Endothelial cell of umbilical vein (primary cell): ENCODE results near the gene FOXL3. TPM values are rescaled to one million over a fixed set of nuclear protein-coding genes. Genes with fewer than 3 reads are reported as not detected.

Experiments used
- BruUV-seq: library from RNA; stranded (reverse); fragments of 400-500 nt; replicated peaks from 2 replicates; lab custom pipeline; 2021; lab: Mats Ljungman, UMichigan
- CTCF ChIA-PET: fragments of 300-600, 350-600 bp; sonication (Branson Sonifier 250); formaldehyde crosslinking; loops from one replicate; lab custom pipeline; 2021; ENCODE audit warnings: antibody characterized with exemption, inconsistent platforms; lab: Charles Lee
- POLR2A ChIA-PET: fragments of 300-600, 350-600 bp; sonication (Branson Sonifier 250); formaldehyde crosslinking; loops from one replicate; lab custom pipeline; 2021; ENCODE audit warnings: antibody characterized with exemption, inconsistent platforms; lab: Charles Lee
- DNase-seq: peaks from one replicate; pipeline ENCODE4 v3.0.0-alpha.2; 2011; ENCODE audit warnings: low read depth, low spot score
- FAIRE-seq: peaks from 2 replicates; lab custom pipeline; 2011; peaks lifted over from hg19 to GRCh38; lab: Jason Lieb, UNC
- H2AFZ ChIP-seq: 2 replicates; pipeline ENCODE4 v1.6.0; 2012; ENCODE audit warnings: low read depth, low read length, control low read depth, inconsistent platforms
- H3K27ac ChIP-seq: 2 replicates; pipeline ENCODE4 v1.5.1; 2011; ENCODE audit warnings: low read depth, mild to moderate bottlenecking, control low read depth, low read length, moderate library complexity; ENCODE audit not compliant: insufficient read depth
- H3K27me3 ChIP-seq, 2 experiments: 2 replicates each; pipeline versions ENCODE4 v1.6.0 to v1.6.1; 2011; ENCODE audit warnings: low read length in 2 of 2, mixed read lengths in 1 of 2; ENCODE audit not compliant: control insufficient read depth in 2 of 2, insufficient read depth in 2 of 2
- H3K36me3 ChIP-seq, 2 experiments: 2 replicates in 1 of 2; 3 replicates in 1 of 2; pipeline ENCODE4 v1.5.1; 2011; ENCODE audit warnings: low read length in 2 of 2, mild to moderate bottlenecking in 1 of 2, moderate library complexity in 1 of 2; ENCODE audit not compliant: control insufficient read depth in 2 of 2, insufficient read depth in 2 of 2; ENCODE audit errors: extremely low read depth in 1 of 2
- H3K4me1 ChIP-seq: 3 replicates; pipeline ENCODE4 v1.5.1; 2011; ENCODE audit warnings: mild to moderate bottlenecking, low read length; ENCODE audit not compliant: control insufficient read depth, insufficient read depth; ENCODE audit errors: extremely low read depth
- H3K4me2 ChIP-seq: 2 replicates; pipeline ENCODE4 v1.6.1; 2011; ENCODE audit warnings: low read length, control low read depth, mixed read lengths; ENCODE audit not compliant: insufficient read depth
- H3K4me3 ChIP-seq, 3 experiments: fragments of 200-600 bp in 1 of 3; sonication (generic), shearing (Covaris generic) in 1 of 3; replicated peaks in 1 of 3; 2 replicates each; pipeline ENCODE4 v1.5.1; 2011 to 2016; ENCODE audit warnings: control low read depth in 3 of 3, low read length in 3 of 3, mild to moderate bottlenecking in 2 of 3, inconsistent platforms in 1 of 3, low read depth in 1 of 3, moderate library complexity in 1 of 3; ENCODE audit not compliant: insufficient read depth in 1 of 3
- H3K79me2 ChIP-seq: 2 replicates; pipeline ENCODE4 v1.6.0; 2012; ENCODE audit warnings: low read length, inconsistent platforms; ENCODE audit not compliant: control insufficient read depth, insufficient read depth
- H3K9ac ChIP-seq: replicated peaks from 2 replicates; pipeline ENCODE3; 2011; ENCODE audit warnings: low read length, control low read depth; ENCODE audit not compliant: insufficient read depth; ENCODE audit errors: extremely low read depth
- H3K9me1 ChIP-seq: replicated peaks from 3 replicates; pipeline ENCODE4 v1.6.0; 2011; ENCODE audit warnings: mild to moderate bottlenecking, low read length; ENCODE audit not compliant: control insufficient read depth, insufficient read depth; ENCODE audit errors: extremely low read depth
- H3K9me3 ChIP-seq: replicated peaks from 2 replicates; pipeline ENCODE4 v1.5.1; 2012; ENCODE audit warnings: low read length, inconsistent platforms; ENCODE audit not compliant: control insufficient read depth, insufficient read depth
- H4K20me1 ChIP-seq: replicated peaks from 2 replicates; pipeline ENCODE3; 2011; ENCODE audit warnings: mild to moderate bottlenecking, low read length; ENCODE audit not compliant: control insufficient read depth, insufficient read depth; ENCODE audit errors: extremely low read depth
- EZH2 ChIP-seq: IDR thresholded peaks from 2 replicates; pipeline ENCODE4 v1.6.1; 2012; ENCODE audit warnings: borderline replicate concordance, low read depth, mild to moderate bottlenecking, moderate library complexity, low read length, inconsistent platforms; ENCODE audit not compliant: severe bottlenecking
- FOS ChIP-seq: IDR thresholded peaks from 2 replicates; pipeline ENCODE4 v1.6.1; 2011; ENCODE audit warnings: mild to moderate bottlenecking, low read length, moderate library complexity, borderline replicate concordance; ENCODE audit not compliant: insufficient read depth
- GATA2 ChIP-seq: IDR thresholded peaks from 2 replicates; pipeline ENCODE4 v1.7.0; 2011; ENCODE audit warnings: low read depth, mild to moderate bottlenecking, moderate library complexity, mixed read lengths, low read length; ENCODE audit not compliant: insufficient read length, insufficient read depth
- JUN ChIP-seq: IDR thresholded peaks from 2 replicates; pipeline ENCODE4 v1.6.1; 2011; ENCODE audit warnings: borderline replicate concordance, low read depth; ENCODE audit not compliant: insufficient read length, insufficient read depth
- MYC ChIP-seq: IDR thresholded peaks from one replicate; pipeline ENCODE4 v1.6.1; 2011; ENCODE audit warnings: mild to moderate bottlenecking, low read depth, low read length
- POLR2A ChIP-seq: IDR thresholded peaks from 2 replicates; pipeline ENCODE4 v1.6.1; 2012; ENCODE audit warnings: low read depth, mild to moderate bottlenecking, control low read depth, low read length
- POLR2AphosphoS5 ChIP-seq: IDR thresholded peaks from 2 replicates; pipeline ENCODE4 v1.6.1; 2012; ENCODE audit warnings: low read depth, mild to moderate bottlenecking, control low read depth, low read length, moderate library complexity; ENCODE audit not compliant: insufficient read depth
- dilution Hi-C: fragments of 300-500 bp; cut with MboI; formaldehyde crosslinking; loops from one replicate; pipeline ENCODE4 v1.15.0; 2019; ENCODE audit warnings: low sequenced_read_pairs; ENCODE audit not compliant: extremely low pct_ligation_motif_present
- intact Hi-C: fragments of 100-400 bp; cut with micrococcal nuclease; formaldehyde crosslinking; loops from one replicate; pipeline ENCODE4 v1.10.0; 2022
- polyA plus RNA-seq, 4 experiments: library from polyadenylated mRNA; depleted of rRNA in 3 of 4; stranded (reverse) in 3 of 4; unstranded in 1 of 4; fragments of >200 nt; gene quantifications; 2 replicates each; pipeline versions ENCODE4 v1.2.1 to v1.2.3, GENCODE V29; 2011 to 2012; ENCODE audit warnings: missing spikeins in 1 of 4
- total RNA-seq: library from RNA; stranded (reverse); gene quantifications from 2 replicates; pipeline ENCODE4 v1.2.3, GENCODE V29; 2021
- TF ChIP-seq, protein P1 (sequence below), 2 donors: IDR thresholded peaks; 1 replicate in 1 of 2; 2 replicates in 1 of 2; pipeline ENCODE4 v1.5.1; 2011; ENCODE audit warnings: low read length in 2 of 2, mild to moderate bottlenecking in 2 of 2, moderate library complexity in 2 of 2, control low read depth in 1 of 2, inconsistent platforms in 1 of 2, low read depth in 1 of 2; ENCODE audit not compliant: insufficient read depth in 1 of 2; ENCODE audit errors: extremely low read depth in 1 of 2
- TF ChIP-seq, protein P2 (sequence below): IDR thresholded peaks from 2 replicates; pipeline ENCODE4 v1.6.1; 2011; ENCODE audit not compliant: insufficient read depth, insufficient read length

The FOXL3 gene
- total and polyA plus RNA-seq, 2 donors (not counting 3 experiments of a cell fraction or from before 2014, with no cell fraction given): not detected

DNA sequence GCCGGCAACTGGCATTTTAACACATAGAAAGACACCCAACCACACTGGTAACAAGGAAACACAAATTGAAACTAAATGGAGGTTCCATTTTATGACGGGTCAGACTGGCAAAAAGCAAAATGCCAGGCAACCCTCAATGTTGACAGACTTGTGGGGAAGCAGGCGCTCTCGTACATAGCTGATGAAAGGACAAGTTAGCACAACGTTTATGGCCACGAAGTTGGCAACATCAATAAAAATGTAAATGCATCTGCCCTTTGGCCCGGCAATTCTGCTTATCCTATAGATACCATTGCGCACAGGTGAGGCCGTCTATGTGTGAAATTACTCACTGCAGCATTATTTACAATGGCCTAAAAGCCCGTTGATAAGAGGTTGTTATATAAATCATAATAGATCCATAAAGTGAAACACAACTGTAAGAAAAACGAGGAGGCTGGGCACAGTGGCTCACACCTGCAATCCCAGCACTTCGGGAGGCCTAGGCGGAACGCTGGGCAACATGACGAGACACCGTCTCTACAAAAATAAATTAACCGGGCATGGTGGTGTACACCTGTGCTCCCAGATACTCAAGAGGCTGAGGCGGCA lies 39.8 kb downstream of the FOXL3 start:
- DNase-seq (no peak), FAIRE-seq (no peak)
- Histone ChIP-seq H3K36me3 (no peaks in the 10 kb centered on the region), H3K9ac (no peak overlapping the region), H3K27ac (no peak overlapping the region), H3K4me2 (no peak overlapping the region), H2AFZ (no peak overlapping the region), H3K9me3 (no peaks in the 10 kb centered on the region), H3K9me1 (no peaks in the 10 kb centered on the region), H3K27me3 (peaks cover 0 to 2% of the 10 kb centered on the region in 2 experiments), H3K4me3 (no peak overlapping the region), H3K4me1 (no peaks in the 10 kb centered on the region), H4K20me1 (no peaks in the 10 kb centered on the region), H3K79me2 (no peaks in the 10 kb centered on the region)
- BruUV-seq: no TSS peak
- no peak for TF ChIP-seq GATA2
- TF ChIP-seq MYC: no peak
- TF ChIP-seq, protein P1, sequence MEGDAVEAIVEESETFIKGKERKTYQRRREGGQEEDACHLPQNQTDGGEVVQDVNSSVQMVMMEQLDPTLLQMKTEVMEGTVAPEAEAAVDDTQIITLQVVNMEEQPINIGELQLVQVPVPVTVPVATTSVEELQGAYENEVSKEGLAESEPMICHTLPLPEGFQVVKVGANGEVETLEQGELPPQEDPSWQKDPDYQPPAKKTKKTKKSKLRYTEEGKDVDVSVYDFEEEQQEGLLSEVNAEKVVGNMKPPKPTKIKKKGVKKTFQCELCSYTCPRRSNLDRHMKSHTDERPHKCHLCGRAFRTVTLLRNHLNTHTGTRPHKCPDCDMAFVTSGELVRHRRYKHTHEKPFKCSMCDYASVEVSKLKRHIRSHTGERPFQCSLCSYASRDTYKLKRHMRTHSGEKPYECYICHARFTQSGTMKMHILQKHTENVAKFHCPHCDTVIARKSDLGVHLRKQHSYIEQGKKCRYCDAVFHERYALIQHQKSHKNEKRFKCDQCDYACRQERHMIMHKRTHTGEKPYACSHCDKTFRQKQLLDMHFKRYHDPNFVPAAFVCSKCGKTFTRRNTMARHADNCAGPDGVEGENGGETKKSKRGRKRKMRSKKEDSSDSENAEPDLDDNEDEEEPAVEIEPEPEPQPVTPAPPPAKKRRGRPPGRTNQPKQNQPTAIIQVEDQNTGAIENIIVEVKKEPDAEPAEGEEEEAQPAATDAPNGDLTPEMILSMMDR (IDR thresholded peaks at IDR 0.05; ENCODE audit: extremely low read depth in 1 of 2, insufficient read depth in 1 of 2, low read depth in 1 of 2, low read length in 2 of 2): no peak
- TF ChIP-seq FOS: no peak
- no peak for TF ChIP-seq POLR2A
- no peak for TF ChIP-seq POLR2AphosphoS5
- no peak for TF ChIP-seq JUN
- no peak for TF ChIP-seq EZH2
- TF ChIP-seq, protein P2, sequence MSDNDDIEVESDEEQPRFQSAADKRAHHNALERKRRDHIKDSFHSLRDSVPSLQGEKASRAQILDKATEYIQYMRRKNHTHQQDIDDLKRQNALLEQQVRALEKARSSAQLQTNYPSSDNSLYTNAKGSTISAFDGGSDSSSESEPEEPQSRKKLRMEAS: no peak
- POLR2A ChIA-PET: no interaction called here
- dilution Hi-C loops (no loop called here), intact Hi-C loops (loop anchor here (5.0 kb wide), 1 partner anchor 403 kb away; no protein-coding TSS in a partner anchor)
- CTCF ChIA-PET: no interaction called here
